Measurements from ENCODE around the gene NHSL1.

Gene NHSL1

GRCh38 chr6:138491017-138491416, 8.3 kb downstream of the NHSL1 start (continued):
- TF ChIP-seq ZBTB8A (tag by site-specific recombination; IDR thresholded peaks at IDR 0.05): no peak
- TF ChIP-seq ZNF239 (tag by site-specific recombination; IDR thresholded peaks at IDR 0.05): no peak
- no peak for TF ChIP-seq ZNF274 (IDR thresholded peaks at IDR 0.05; ENCODE audit: low read length)
- no peak for TF ChIP-seq ZNF274 (tag by site-specific recombination; IDR thresholded peaks at IDR 0.05; ENCODE audit: borderline replicate concordance)
- no peak for TF ChIP-seq ZNF19 (tag by site-specific recombination; IDR thresholded peaks at IDR 0.05; ENCODE audit: low read depth)

DNA sequence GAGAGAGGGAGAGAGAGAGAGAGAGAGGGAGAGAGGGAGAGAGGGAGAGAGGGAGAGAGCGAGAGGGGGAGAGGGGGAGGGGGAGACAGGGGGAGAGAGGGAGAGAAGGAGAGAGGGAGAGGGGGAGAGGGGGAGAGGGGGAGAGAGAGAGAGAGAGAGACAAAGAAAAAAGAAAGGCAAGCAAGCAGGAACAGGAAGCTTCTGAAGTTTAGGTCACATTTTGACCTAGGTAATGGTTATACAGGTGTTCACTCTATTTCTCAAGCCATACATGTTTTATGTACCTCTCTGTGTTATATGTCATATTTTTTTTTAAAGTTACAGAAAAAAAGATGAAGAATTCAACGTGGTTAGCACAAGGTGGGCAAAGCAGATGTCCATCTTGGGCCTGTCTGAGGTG, 9.4 kb downstream of the NHSL1 start:
- ChIA-PET CTCF (no interaction called here), POLR2A (no interaction called here)
- Histone ChIP-seq H3K27ac (ENCODE audit: extremely low read depth, low read depth, low read length) (no peak overlapping the region), H3K36me3 (ENCODE audit: control insufficient read depth in 2 of 2, insufficient read depth in 1 of 2, low read length in 2 of 2) (no peaks in the 10 kb centered on the region), H3K4me3 (ENCODE audit: low read depth, low read length) (no peak overlapping the region), H3K9me3 (ENCODE audit: control insufficient read depth, insufficient read depth, low read depth, low read length) (no peaks in the 10 kb centered on the region), H3K4me1 (ENCODE audit: control insufficient read depth, insufficient read depth, low read length) (peaks cover 34% of the 10 kb centered on the region)
- TF ChIP-seq ZNF560 (tag by site-specific recombination; IDR thresholded peaks at IDR 0.05; ENCODE audit: borderline replicate concordance): no peak
- no peak for TF ChIP-seq ZNF677 (tag by site-specific recombination; IDR thresholded peaks at IDR 0.05)
- TF ChIP-seq ZNF16 (tag by site-specific recombination; IDR thresholded peaks at IDR 0.05; ENCODE audit: low read depth): no peak
- no peak for TF ChIP-seq ZFP3 (tag by site-specific recombination; IDR thresholded peaks at IDR 0.05; ENCODE audit: low read depth)
- TF ChIP-seq GFI1B (tag by site-specific recombination; IDR thresholded peaks at IDR 0.05): no peak
- no peak for TF ChIP-seq ZNF76 (tag by site-specific recombination; IDR thresholded peaks at IDR 0.05; ENCODE audit: borderline replicate concordance, low read depth)
- no peak for TF ChIP-seq TCF7L2 (IDR thresholded peaks at IDR 0.05; ENCODE audit: borderline replicate concordance, low read depth, low read length)
- TF ChIP-seq ZNF114 (tag by site-specific recombination; IDR thresholded peaks at IDR 0.05): no peak
- no peak for TF ChIP-seq ZNF654 (tag by site-specific recombination; IDR thresholded peaks at IDR 0.05; ENCODE audit: low read depth)
- no peak for TF ChIP-seq ZFP41 (tag by site-specific recombination; IDR thresholded peaks at IDR 0.05; ENCODE audit: borderline replicate concordance)
- TF ChIP-seq PRDM1 (tag by site-specific recombination; IDR thresholded peaks at IDR 0.05): no peak
- TF ChIP-seq ZNF555 (tag by site-specific recombination; conservative IDR thresholded peaks at IDR 0.05): no peak
- TF ChIP-seq ZNF785 (tag by site-specific recombination; IDR thresholded peaks at IDR 0.05): no peak
- no peak for TF ChIP-seq ZNF600 (tag by site-specific recombination; IDR thresholded peaks at IDR 0.05)
- TF ChIP-seq ZNF514 (tag by site-specific recombination; IDR thresholded peaks at IDR 0.05): no peak
- TF ChIP-seq ZNF513 (tag by site-specific recombination; IDR thresholded peaks at IDR 0.05): no peak
- TF ChIP-seq ZNF776 (tag by site-specific recombination; IDR thresholded peaks at IDR 0.05; ENCODE audit: borderline replicate concordance): no peak
- TF ChIP-seq CTCF (tag by site-specific recombination; IDR thresholded peaks at IDR 0.05): no peak
- no peak for TF ChIP-seq ZBTB17 (tag by site-specific recombination; IDR thresholded peaks at IDR 0.05)
